T-cell (primary cell): ENCODE results near the gene EPB41L4A. TPM values are rescaled to one million over a fixed set of nuclear protein-coding genes. Genes with fewer than 3 reads are reported as not detected.
A peak's percentile ranks its signal among the peaks of the same experiment; 100 is the strongest.

ENCODE experiments used
- ATAC-seq, 4 experiments: fragments of 200-7000 bp in 3 of 4; fragments of 150-1000 bp in 1 of 4; cut with Tn5 transposase; replicated peaks in 1 of 4; 1 replicate in 3 of 4; 2 replicates in 1 of 4; pipeline ENCODE4 v1.10.0; 2021; ENCODE audit warnings: moderate library complexity in 3 of 4, mild to moderate bottlenecking in 2 of 4, moderate number of reproducible peaks in 1 of 4
- CTCF ChIA-PET, 2 donors: fragments of 300-600 bp; sonication (Branson Sonifier 250); formaldehyde crosslinking; loops; one replicate each; lab custom pipeline; 2022; ENCODE audit warnings: antibody characterized with exemption in 2 of 2; lab: Charles Lee
- POLR2A ChIA-PET, 2 donors: fragments of 300-600 bp; sonication (Branson Sonifier 250); formaldehyde crosslinking; loops; one replicate each; lab custom pipeline; 2022; ENCODE audit warnings: antibody characterized with exemption in 2 of 2; lab: Charles Lee
- DNase-seq, 35 experiments: peaks; one replicate each; pipeline versions ENCODE4 v3.0.0 to v3.0.0-alpha.2; 2013 to 2023
- H3K27ac ChIP-seq: one replicate; pipeline ENCODE4 v1.5.1; 2013; ENCODE audit warnings: low read length
- H3K27me3 ChIP-seq, 2 experiments: replicated peaks in 1 of 2; 1 replicate in 1 of 2; 2 replicates in 1 of 2; pipeline versions ENCODE4 v1.6.1 to v1.7.0; 2013; ENCODE audit warnings: low read length in 1 of 2, mixed read lengths in 1 of 2; ENCODE audit not compliant: control insufficient read depth in 2 of 2, insufficient read depth in 2 of 2; ENCODE audit errors: extremely low read depth in 1 of 2
- H3K36me3 ChIP-seq, 2 donors: 1 replicate in 1 of 2; 2 replicates in 1 of 2; pipeline versions ENCODE4 v1.6.1 to v1.7.0; 2013; ENCODE audit warnings: low read length in 1 of 2; ENCODE audit not compliant: control insufficient read depth in 2 of 2, insufficient read depth in 1 of 2; ENCODE audit errors: extremely low read depth in 1 of 2
- H3K4me1 ChIP-seq, 2 experiments: 1 replicate in 1 of 2; 2 replicates in 1 of 2; pipeline versions ENCODE4 v1.6.1 to v1.7.0; 2013; ENCODE audit warnings: low read length in 2 of 2, mixed read lengths in 1 of 2; ENCODE audit not compliant: insufficient read depth in 2 of 2, control insufficient read depth in 1 of 2; ENCODE audit errors: extremely low read depth in 1 of 2
- H3K4me3 ChIP-seq, 2 donors: 1 replicate in 1 of 2; 2 replicates in 1 of 2; pipeline versions ENCODE4 v1.5.1 to v1.7.0; 2013; ENCODE audit warnings: mild to moderate bottlenecking in 2 of 2, low read length in 1 of 2, moderate library complexity in 1 of 2; ENCODE audit not compliant: control insufficient read depth in 1 of 2; ENCODE audit errors: extremely low read depth in 1 of 2
- H3K9me3 ChIP-seq: 2 replicates; pipeline ENCODE4 v1.7.0; 2013
- H3K27ac Mint-ChIP-seq, 2 donors: one replicate each; pipeline ENCODE4 v1.8.0; 2020 to 2021; ENCODE audit warnings: mild to moderate bottlenecking in 2 of 2, mixed read lengths in 2 of 2
- H3K27me3 Mint-ChIP-seq, 2 donors: one replicate each; pipeline ENCODE4 v1.8.0; 2021 to 2022; ENCODE audit warnings: mixed read lengths in 2 of 2
- H3K36me3 Mint-ChIP-seq: one replicate; pipeline ENCODE4 v1.8.0; 2021; ENCODE audit warnings: mixed read lengths
- H3K4me1 Mint-ChIP-seq, 3 donors: one replicate each; pipeline ENCODE4 v1.8.0; 2020 to 2022; ENCODE audit warnings: mixed read lengths in 3 of 3, mild to moderate bottlenecking in 1 of 3
- H3K4me3 Mint-ChIP-seq, 3 donors: one replicate each; pipeline ENCODE4 v1.8.0; 2020 to 2022; ENCODE audit warnings: mild to moderate bottlenecking in 3 of 3, mixed read lengths in 3 of 3, moderate library complexity in 3 of 3
- H3K9me3 Mint-ChIP-seq, 3 donors: one replicate each; pipeline ENCODE4 v1.8.0; 2020 to 2022; ENCODE audit warnings: mixed read lengths in 3 of 3
- WGBS: methylation state at CpG from one replicate; pipeline ENCODE4 v1.1.5; 2013; ENCODE audit warnings: missing lambda C conversion rate; ENCODE audit not compliant: insufficient coverage; 5-methylcytosine and 5-hydroxymethylcytosine counted together
- total RNA-seq, 35 experiments: library from RNA in 6 of 35; stranded (reverse) in 6 of 35; fragments of 120-200 nt in 1 of 35; gene quantifications; one replicate each; pipeline versions ENCODE4 v1.2.1 to v1.2.4 and lab custom pipeline; 2013 to 2026

Gene EPB41L4A
- total RNA-seq, 5 donors from 2014 or later (not counting 1 experiment from before 2014, with no cell fraction given): 0.47 to 2.5 (median 1.5) TPM

- H3K36me3 Mint-ChIP-seq: no peaks in the 10 kb centered on the region
- POLR2A ChIA-PET: no interaction called here
- H3K9me3 ChIP-seq: no peaks in the 10 kb centered on the region
- H3K27ac Mint-ChIP-seq: no peak overlapping the region
- peaks cover 0 to 2% (median 0%) of the 10 kb centered on the region in 3 donors for H3K4me1 Mint-ChIP-seq
- H3K27me3 Mint-ChIP-seq: peaks cover 12 to 15% of the 10 kb centered on the region in 2 donors
- no peaks in the 10 kb centered on the region for H3K9me3 Mint-ChIP-seq
- H3K27me3 ChIP-seq: peaks cover 0 to 7% of the 10 kb centered on the region in 2 experiments
- CTCF ChIA-PET: no interaction called here
- no peaks in the 10 kb centered on the region for H3K36me3 ChIP-seq
- H3K4me3 ChIP-seq: no peak overlapping the region
- no peaks in the 10 kb centered on the region for H3K4me1 ChIP-seq
- WGBS: 76% methylated on average over 3 of the region's 3 CpGs
- ATAC-seq (no peak), DNase-seq (no peak)
- H3K4me3 Mint-ChIP-seq: no peak overlapping the region
- no peak overlapping the region for H3K27ac ChIP-seq
These were observed 276.3 kb downstream of the EPB41L4A start for GRCh38 chr5:112142769-112143270.

- H3K27me3 ChIP-seq: no peaks in the 10 kb centered on the region
- Mint-ChIP-seq H3K4me1 (peaks cover 7 to 9% (median 7%) of the 10 kb centered on the region in 3 donors), H3K9me3 (no peaks in the 10 kb centered on the region), H3K36me3 (no peaks in the 10 kb centered on the region), H3K27me3 (peaks cover 12 to 15% of the 10 kb centered on the region in 2 donors), H3K4me3 (no peak overlapping the region), H3K27ac (no peak overlapping the region)
- ChIA-PET POLR2A (no interaction called here), CTCF (interaction anchor here (0.6 to 0.7 kb wide), 2 partner anchors 9 to 44 kb away, joined by 3 read pairs; no protein-coding TSS in a partner anchor)
- H3K4me3 ChIP-seq: no peak overlapping the region
- ATAC-seq (no peak), DNase-seq (no peak)
- no peaks in the 10 kb centered on the region for H3K36me3 ChIP-seq
- no peaks in the 10 kb centered on the region for H3K4me1 ChIP-seq
- H3K27ac ChIP-seq: no peak overlapping the region
- WGBS: 88% methylated on average over 2 of the region's 3 CpGs
- H3K9me3 ChIP-seq: no peaks in the 10 kb centered on the region
These were observed 277.5 kb downstream of the EPB41L4A start for GRCh38 chr5:112141582-112141981.

GRCh38 chr5:112138526-112138925 lies 280.6 kb downstream of the EPB41L4A start:
- Histone ChIP-seq H3K36me3 (no peaks in the 10 kb centered on the region), H3K27me3 (no peaks in the 10 kb centered on the region), H3K4me3 (no peak overlapping the region), H3K9me3 (no peaks in the 10 kb centered on the region), H3K27ac (no peak overlapping the region), H3K4me1 (no peaks in the 10 kb centered on the region)
- H3K4me1 Mint-ChIP-seq: peaks cover 7 to 9% (median 7%) of the 10 kb centered on the region in 3 donors
- ChIA-PET POLR2A (no interaction called here), CTCF (interaction anchor here in 1 of 2 donors (0.6 kb wide), 1 partner anchor 607 kb away, joined by 4 read pairs; no protein-coding TSS in a partner anchor)
- DNase-seq: no peak
- H3K4me3 Mint-ChIP-seq: no peak overlapping the region
- H3K27me3 Mint-ChIP-seq: peaks cover 12 to 18% of the 10 kb centered on the region in 2 donors
- H3K9me3 Mint-ChIP-seq: no peaks in the 10 kb centered on the region
- ATAC-seq: no peak
- H3K36me3 Mint-ChIP-seq: no peaks in the 10 kb centered on the region
- no peak overlapping the region for H3K27ac Mint-ChIP-seq
- WGBS: 63% methylated on average over 2 of the region's 2 CpGs

GRCh38 chr5:112136773-112137172 lies 282.3 kb downstream of the EPB41L4A start:
- WGBS: no CpG with 5 or more reads among the region's 6 CpGs
- DNase-seq: peak in 2 of 35 experiments; percentile 5 to 6

GRCh38 chr5:112127861-112128260 lies 291.2 kb downstream of the EPB41L4A start:
- no peaks in the 10 kb centered on the region for H3K36me3 ChIP-seq
- peaks cover 14 to 17% of the 10 kb centered on the region in 2 donors for H3K27me3 Mint-ChIP-seq

More at GRCh38 chr5:112136773-112137172, 282.3 kb downstream of the EPB41L4A start:
- peaks cover 8 to 14% of the 10 kb centered on the region in 2 donors for H3K27me3 Mint-ChIP-seq
- H3K9me3 Mint-ChIP-seq: no peaks in the 10 kb centered on the region
- POLR2A ChIA-PET: interaction anchor here in 1 of 2 donors (0.6 kb wide), 1 partner anchor 27 kb away, joined by 9 read pairs; no protein-coding TSS in a partner anchor
- Histone ChIP-seq H3K36me3 (no peaks in the 10 kb centered on the region), H3K27ac (no peak overlapping the region), H3K4me3 (no peak overlapping the region), H3K9me3 (no peaks in the 10 kb centered on the region), H3K27me3 (no peaks in the 10 kb centered on the region), H3K4me1 (no peaks in the 10 kb centered on the region)
- no peaks in the 10 kb centered on the region for H3K36me3 Mint-ChIP-seq
- CTCF ChIA-PET: interaction anchor here in 1 of 2 donors (1.0 kb wide), 1 partner anchor 10 kb away, joined by 7 read pairs; no protein-coding TSS in a partner anchor
- peak in 2 of 4 experiments; percentile 16 to 64 for ATAC-seq
- H3K27ac Mint-ChIP-seq: no peak overlapping the region
- no peak overlapping the region for H3K4me3 Mint-ChIP-seq
- peaks cover 7 to 9% (median 7%) of the 10 kb centered on the region in 3 donors for H3K4me1 Mint-ChIP-seq

GRCh38 chr5:112126982-112127381 lies 292.1 kb downstream of the EPB41L4A start:
- Histone ChIP-seq H3K4me3 (no peak overlapping the region), H3K27me3 (no peaks in the 10 kb centered on the region), H3K36me3 (no peaks in the 10 kb centered on the region), H3K4me1 (no peaks in the 10 kb centered on the region), H3K9me3 (no peaks in the 10 kb centered on the region), H3K27ac (no peak overlapping the region)
- CTCF ChIA-PET: no interaction called here
- Mint-ChIP-seq H3K4me3 (no peak overlapping the region), H3K27me3 (peaks cover 19 to 24% of the 10 kb centered on the region in 2 donors), H3K9me3 (no peaks in the 10 kb centered on the region), H3K36me3 (no peaks in the 10 kb centered on the region), H3K4me1 (no peaks in the 10 kb centered on the region), H3K27ac (no peak overlapping the region)
- ATAC-seq: no peak
- DNase-seq: no peak
- 70% methylated on average over 2 of the region's 4 CpGs for WGBS
- POLR2A ChIA-PET: interaction anchor here in 1 of 2 donors (0.6 kb wide), 1 partner anchor 55 kb away, joined by 4 read pairs; no protein-coding TSS in a partner anchor

More at GRCh38 chr5:112127861-112128260, 291.2 kb downstream of the EPB41L4A start:
- no peak overlapping the region for H3K4me3 ChIP-seq
- H3K27ac ChIP-seq: no peak overlapping the region
- no peaks in the 10 kb centered on the region for H3K4me1 ChIP-seq
- Mint-ChIP-seq H3K4me1 (no peaks in the 10 kb centered on the region), H3K9me3 (no peaks in the 10 kb centered on the region), H3K27ac (no peak overlapping the region), H3K4me3 (no peak overlapping the region), H3K36me3 (no peaks in the 10 kb centered on the region)
- no peaks in the 10 kb centered on the region for H3K27me3 ChIP-seq
- ChIA-PET POLR2A (interaction anchor here in 1 of 2 donors (0.5 kb wide), 1 partner anchor 527 kb away, joined by 3 read pairs; no protein-coding TSS in a partner anchor), CTCF (interaction anchor here in 1 of 2 donors (0.6 kb wide), 1 partner anchor 596 kb away, joined by 3 read pairs; no protein-coding TSS in a partner anchor)
- DNase-seq (no peak), ATAC-seq (no peak)
- no peaks in the 10 kb centered on the region for H3K9me3 ChIP-seq
